IMR-90 (cell line): Measurements from ENCODE around the gene RPTOR. TPM values are rescaled to one million over a fixed set of nuclear protein-coding genes. Genes with fewer than 3 reads are reported as not detected.

Source experiments
- ATAC-seq: fragments of 200-7000 bp; cut with Tn5 transposase; 2 replicates; pipeline ENCODE4 v1.9.1; 2020; ENCODE audit warnings: low read depth, mild to moderate bottlenecking, moderate library complexity
- BruUV-seq: library from RNA; stranded (reverse); fragments of 400-500 nt; replicated peaks from 2 replicates; lab custom pipeline; 2021; lab: Mats Ljungman, UMichigan
- CTCF ChIA-PET: fragments of 300-600 bp; formaldehyde crosslinking; extraction: SDS; loops from one replicate; lab custom pipeline; 2021; ENCODE audit warnings: antibody characterized with exemption; lab: Yijun Ruan, JAX
- POLR2A ChIA-PET: fragments of 300-600 bp; sonication (Branson Sonifier 250); formaldehyde crosslinking; loops from one replicate; lab custom pipeline; 2022; ENCODE audit warnings: antibody characterized with exemption; ENCODE audit not compliant: unreplicated experiment; lab: Charles Lee
- DNase-seq: peaks from one replicate; pipeline ENCODE4 v3.0.0; 2013
- H2AFZ ChIP-seq: replicated peaks from 2 replicates; pipeline ENCODE3; 2013; ENCODE audit warnings: low read length, mild to moderate bottlenecking; ENCODE audit not compliant: poor library complexity
- H2AK5ac ChIP-seq: 2 replicates; pipeline ENCODE4 v1.6.1; 2013; ENCODE audit warnings: low read depth, low read length, inconsistent platforms
- H2AK9ac ChIP-seq: replicated peaks from 2 replicates; pipeline ENCODE3; 2013; ENCODE audit warnings: mild to moderate bottlenecking, low read depth, low read length, moderate library complexity; ENCODE audit not compliant: poor library complexity
- H2BK120ac ChIP-seq: 2 replicates; pipeline ENCODE4 v1.6.1; 2013; ENCODE audit warnings: low read depth, low read length, inconsistent platforms
- H2BK15ac ChIP-seq: 3 replicates; pipeline ENCODE4 v1.6.1; 2013; ENCODE audit warnings: low read depth, low read length, inconsistent platforms
- H2BK20ac ChIP-seq: 2 replicates; pipeline ENCODE4 v1.6.1; 2013; ENCODE audit warnings: low read depth, mild to moderate bottlenecking, inconsistent platforms, low read length, moderate library complexity
- H2BK5ac ChIP-seq: 2 replicates; pipeline ENCODE4 v1.6.1; 2013; ENCODE audit warnings: mild to moderate bottlenecking, low read depth, low read length, inconsistent platforms; ENCODE audit not compliant: poor library complexity, severe bottlenecking
- H3K14ac ChIP-seq: replicated peaks from 2 replicates; pipeline ENCODE4 v1.6.1; 2013; ENCODE audit warnings: low read depth, low read length, inconsistent platforms
- H3K18ac ChIP-seq: 2 replicates; pipeline ENCODE4 v1.6.1; 2013; ENCODE audit warnings: low read depth, low read length, control low read depth
- H3K23ac ChIP-seq: 2 replicates; pipeline ENCODE4 v1.6.1; 2013; ENCODE audit warnings: low read depth, low read length, inconsistent platforms
- H3K27ac ChIP-seq: 2 replicates; pipeline ENCODE4 v1.5.1; 2013; ENCODE audit warnings: mild to moderate bottlenecking, control low read depth, low read length; ENCODE audit not compliant: insufficient read depth
- H3K27me3 ChIP-seq: 2 replicates; pipeline ENCODE4 v1.6.1; 2013; ENCODE audit warnings: low read length; ENCODE audit not compliant: control insufficient read depth, insufficient read depth
- H3K36me3 ChIP-seq: 2 replicates; pipeline ENCODE4 v1.6.1; 2013; ENCODE audit warnings: low read length, mixed read lengths; ENCODE audit not compliant: control insufficient read depth, insufficient read depth
- H3K4ac ChIP-seq: 2 replicates; pipeline ENCODE4 v1.6.1; 2013; ENCODE audit warnings: low read depth, low read length, inconsistent platforms
- H3K4me1 ChIP-seq: 2 replicates; pipeline ENCODE4 v1.6.1; 2013; ENCODE audit warnings: low read length, mixed read lengths; ENCODE audit not compliant: control insufficient read depth, insufficient read depth
- H3K4me2 ChIP-seq: 2 replicates; pipeline ENCODE4 v1.6.1; 2013; ENCODE audit warnings: low read depth, mild to moderate bottlenecking, control low read depth, low read length, moderate library complexity
- H3K4me3 ChIP-seq: 2 replicates; pipeline ENCODE4 v1.5.1; 2013; ENCODE audit warnings: low read depth, mild to moderate bottlenecking, control low read depth, low read length, moderate library complexity; ENCODE audit not compliant: insufficient read depth
- H3K56ac ChIP-seq: 2 replicates; pipeline ENCODE4 v1.6.1; 2013; ENCODE audit warnings: low read length, inconsistent platforms; ENCODE audit not compliant: insufficient read depth; ENCODE audit errors: extremely low read depth
- H3K79me1 ChIP-seq, 2 experiments: 2 replicates each; pipeline ENCODE4 v1.6.1; 2013; ENCODE audit warnings: low read length in 2 of 2, inconsistent platforms in 1 of 2, low read depth in 1 of 2
- H3K9ac ChIP-seq: 2 replicates; pipeline ENCODE4 v1.6.1; 2013; ENCODE audit warnings: low read depth, low read length, control low read depth
- H3K9me1 ChIP-seq: 2 replicates; pipeline ENCODE4 v1.6.1; 2013; ENCODE audit warnings: low read length, inconsistent platforms; ENCODE audit not compliant: insufficient read depth
- H3K9me3 ChIP-seq: 2 replicates; pipeline ENCODE4 v1.6.1; 2013; ENCODE audit warnings: low read length; ENCODE audit not compliant: control insufficient read depth, insufficient read depth
- H4K20me1 ChIP-seq: 2 replicates; pipeline ENCODE4 v1.6.1; 2013; ENCODE audit warnings: low read length, inconsistent platforms; ENCODE audit not compliant: insufficient read depth
- H4K5ac ChIP-seq: 2 replicates; pipeline ENCODE4 v1.6.1; 2013; ENCODE audit warnings: mild to moderate bottlenecking, low read depth, low read length, control low read depth
- H4K8ac ChIP-seq, 2 experiments: 2 replicates each; pipeline ENCODE4 v1.6.1; 2013; ENCODE audit warnings: low read depth in 2 of 2, low read length in 2 of 2, control low read depth in 1 of 2, inconsistent platforms in 1 of 2
- H4K91ac ChIP-seq: 2 replicates; pipeline ENCODE4 v1.6.1; 2013; ENCODE audit warnings: low read depth, low read length, inconsistent platforms; ENCODE audit not compliant: insufficient read depth
- RAD21 ChIP-seq: IDR thresholded peaks from 2 replicates; pipeline ENCODE4 v1.6.1; 2012; ENCODE audit warnings: low read length, improper control_type of control experiment
- RCOR1 ChIP-seq: IDR thresholded peaks from 2 replicates; pipeline ENCODE4 v1.6.1; 2012; ENCODE audit warnings: mild to moderate bottlenecking, low read length, improper control_type of control experiment; ENCODE audit not compliant: insufficient replicate concordance
- WGBS, 2 experiments: methylation state at CpG; one replicate each; pipeline versions ENCODE4 v1.1.5 to v1.1.7; 2013; ENCODE audit warnings: missing lambda C conversion rate in 2 of 2; ENCODE audit not compliant: insufficient read length in 1 of 2; ENCODE audit errors: extremely low coverage in 2 of 2; 5-methylcytosine and 5-hydroxymethylcytosine counted together
- dilution Hi-C: fragments of 300-500 bp; cut with HindIII; formaldehyde crosslinking; loops from one replicate; pipeline ENCODE4 v1.14.3; 2018; ENCODE audit warnings: low sequenced_read_pairs; ENCODE audit not compliant: unreplicated experiment
- in situ Hi-C: fragments of 300-500 bp; cut with MboI; formaldehyde crosslinking; loops from 3 replicates; pipeline ENCODE4 v1.14.3; 2019; ENCODE audit warnings: low sequenced_read_pairs, inconsistent platforms, mixed read lengths
- intact Hi-C: fragments of 100-400 bp; cut with micrococcal nuclease; formaldehyde crosslinking; loops from 2 replicates; pipeline ENCODE4 v1.10.0; 2022
- polyA plus RNA-seq, 3 experiments: library from polyadenylated mRNA; depleted of rRNA; stranded (reverse); fragments of >200 nt; gene quantifications; 2 replicates each; pipeline ENCODE4 v1.2.3, GENCODE V29; 2012; ENCODE audit warnings: low replicate concordance in 1 of 3
- total RNA-seq: library from RNA; depleted of rRNA; stranded (reverse); fragments of >200 nt; gene quantifications from 2 replicates; pipeline ENCODE4 v1.2.3, GENCODE V29; 2012
- TF ChIP-seq, protein P1 (sequence below): conservative IDR thresholded peaks from 2 replicates; pipeline ENCODE4 v1.5.1; 2012; ENCODE audit warnings: mild to moderate bottlenecking, low read depth, low read length, improper control_type of control experiment

RPTOR gene
- total and polyA plus RNA-seq, 2 of the 4 experiments (the other 2 are of a cell fraction) = 10.8 to 14.7 TPM

DNA sequence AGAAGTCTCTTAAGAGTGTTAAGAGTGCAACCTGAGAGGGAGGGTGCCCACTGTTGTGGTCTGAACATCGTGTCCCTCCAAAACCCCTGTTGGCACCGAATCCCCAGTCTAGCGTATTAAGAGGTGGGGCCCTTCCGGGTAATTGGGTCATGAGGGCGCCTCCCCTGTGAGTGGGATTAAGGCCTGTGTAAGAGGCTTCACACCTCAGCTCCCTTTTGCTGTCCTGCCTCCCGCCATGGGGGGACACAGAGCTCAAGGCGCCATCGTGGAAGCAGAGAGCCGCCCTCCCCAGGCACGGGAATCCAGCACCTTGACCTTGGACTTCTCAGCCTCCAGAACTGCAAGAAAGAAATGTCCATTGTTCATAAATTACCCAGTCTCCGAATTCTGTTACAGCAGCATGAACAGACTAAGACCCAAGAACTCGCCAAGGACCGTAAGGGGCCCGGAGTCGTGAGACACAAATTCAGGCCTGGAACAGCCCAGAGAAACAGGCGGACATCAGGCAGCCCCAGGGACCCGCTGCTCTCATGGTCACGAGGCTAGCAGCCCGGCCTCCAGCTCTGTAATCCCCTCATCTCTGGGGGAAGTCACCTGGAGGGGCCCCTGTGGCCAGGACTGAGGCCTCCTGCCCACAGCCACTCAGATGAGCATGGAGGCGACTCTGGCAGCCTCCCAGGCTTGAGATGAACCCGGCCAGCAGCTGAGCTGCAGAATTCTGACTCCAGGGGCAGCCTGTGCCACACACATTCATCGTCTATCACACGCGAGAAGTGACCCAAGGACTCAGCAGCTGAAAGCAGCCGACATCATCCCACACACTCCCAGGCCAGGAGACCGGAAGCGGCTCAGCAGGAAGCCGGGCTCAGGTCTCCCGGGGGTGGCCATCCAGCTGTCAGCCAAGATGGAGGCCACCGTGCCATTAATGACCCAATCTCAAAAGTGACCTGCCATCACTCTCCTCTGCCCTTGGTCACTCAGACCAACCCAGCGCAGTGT is 434.2 kb downstream of the RPTOR start:
- H4K8ac ChIP-seq = no peak overlapping the region; a peak in 1 of 4 replicates
- H2BK15ac ChIP-seq = no peak overlapping the region; the same call in 2 of the 3 replicates
- no peak overlapping the region for H3K14ac ChIP-seq
- H2AK5ac ChIP-seq = no peak overlapping the region
- H3K23ac ChIP-seq = no peak overlapping the region
- H3K4me1 ChIP-seq = no peaks in the 10 kb centered on the region; the same call in 1 of the 2 replicates
- no peak overlapping the region for H2AK9ac ChIP-seq
- no peak overlapping the region for H3K4me3 ChIP-seq
- H3K18ac ChIP-seq = no peak overlapping the region
- no peaks in the 10 kb centered on the region for H3K27me3 ChIP-seq
- no TSS peak for BruUV-seq
- no peaks in the 10 kb centered on the region for H3K79me1 ChIP-seq
- no peaks in the 10 kb centered on the region for H4K20me1 ChIP-seq
- H3K9me3 ChIP-seq = peaks cover 2% of the 10 kb centered on the region
- H2BK120ac ChIP-seq = no peak overlapping the region
- H3K56ac ChIP-seq = no peak overlapping the region
- TF ChIP-seq, protein P1, sequence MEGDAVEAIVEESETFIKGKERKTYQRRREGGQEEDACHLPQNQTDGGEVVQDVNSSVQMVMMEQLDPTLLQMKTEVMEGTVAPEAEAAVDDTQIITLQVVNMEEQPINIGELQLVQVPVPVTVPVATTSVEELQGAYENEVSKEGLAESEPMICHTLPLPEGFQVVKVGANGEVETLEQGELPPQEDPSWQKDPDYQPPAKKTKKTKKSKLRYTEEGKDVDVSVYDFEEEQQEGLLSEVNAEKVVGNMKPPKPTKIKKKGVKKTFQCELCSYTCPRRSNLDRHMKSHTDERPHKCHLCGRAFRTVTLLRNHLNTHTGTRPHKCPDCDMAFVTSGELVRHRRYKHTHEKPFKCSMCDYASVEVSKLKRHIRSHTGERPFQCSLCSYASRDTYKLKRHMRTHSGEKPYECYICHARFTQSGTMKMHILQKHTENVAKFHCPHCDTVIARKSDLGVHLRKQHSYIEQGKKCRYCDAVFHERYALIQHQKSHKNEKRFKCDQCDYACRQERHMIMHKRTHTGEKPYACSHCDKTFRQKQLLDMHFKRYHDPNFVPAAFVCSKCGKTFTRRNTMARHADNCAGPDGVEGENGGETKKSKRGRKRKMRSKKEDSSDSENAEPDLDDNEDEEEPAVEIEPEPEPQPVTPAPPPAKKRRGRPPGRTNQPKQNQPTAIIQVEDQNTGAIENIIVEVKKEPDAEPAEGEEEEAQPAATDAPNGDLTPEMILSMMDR = no peak
- TF ChIP-seq RCOR1 (no peak), RAD21 (no peak)
- ChIA-PET CTCF (no interaction called here), POLR2A (no interaction called here)
- H3K4me2 ChIP-seq = no peak overlapping the region
- no peak for ATAC-seq
- no peak overlapping the region for H3K9ac ChIP-seq
- 81% methylated on average over 13 of the region's 31 CpGs; no CpG with 5 or more reads in 1 of the 2 experiments for WGBS, 2 experiments
- in situ Hi-C loops = loop anchor here (5.0 kb wide), 1 partner anchor 401 kb away; no protein-coding TSS in a partner anchor
- no peak overlapping the region for H2BK20ac ChIP-seq
- H2BK5ac ChIP-seq = no peak overlapping the region
- no peak overlapping the region for H4K5ac ChIP-seq
- DNase-seq = peak; percentile 22
- H3K9me1 ChIP-seq = 0 out of 2 replicates have a peak, but pooled peaks cover 2% of the 10 kb centered on the region
- H2AFZ ChIP-seq = peak overlapping the region; percentile 23
- no peaks in the 10 kb centered on the region for H3K36me3 ChIP-seq
- H3K27ac ChIP-seq = no peak overlapping the region
- peak overlapping the region; percentile 40; the same call in 1 of the 2 replicates for H3K4ac ChIP-seq
- H4K91ac ChIP-seq = no peak overlapping the region
- intact Hi-C loops = no loop called here
- dilution Hi-C loops = no loop called here
